GM06990 (cell line): Measurements from ENCODE around the gene MYO7B.

Experiments
- DNase-seq: peaks from one replicate; pipeline ENCODE4 v3.0.0-alpha.2; 2011; ENCODE audit not compliant: insufficient read length; ENCODE audit errors: extremely low read depth
- H3K27me3 ChIP-seq: replicated peaks from 2 replicates; pipeline ENCODE4 v1.6.0; 2011; ENCODE audit warnings: low read length; ENCODE audit not compliant: control insufficient read depth, insufficient read depth
- H3K36me3 ChIP-seq: 2 replicates; pipeline ENCODE4 v1.5.1; 2011; ENCODE audit warnings: low read length; ENCODE audit not compliant: control insufficient read depth, insufficient read depth
- H3K4me3 ChIP-seq: replicated peaks from 2 replicates; pipeline ENCODE4 v1.5.1; 2011; ENCODE audit warnings: low read depth, mild to moderate bottlenecking, control low read depth, low read length
- TF ChIP-seq, protein P1 (sequence below): IDR thresholded peaks from 2 replicates; pipeline ENCODE4 v1.5.1; 2011; ENCODE audit warnings: low read length, control low read depth, mild to moderate bottlenecking, inconsistent platforms; ENCODE audit not compliant: insufficient read depth, poor library complexity, severe bottlenecking

Gene MYO7B

DNA sequence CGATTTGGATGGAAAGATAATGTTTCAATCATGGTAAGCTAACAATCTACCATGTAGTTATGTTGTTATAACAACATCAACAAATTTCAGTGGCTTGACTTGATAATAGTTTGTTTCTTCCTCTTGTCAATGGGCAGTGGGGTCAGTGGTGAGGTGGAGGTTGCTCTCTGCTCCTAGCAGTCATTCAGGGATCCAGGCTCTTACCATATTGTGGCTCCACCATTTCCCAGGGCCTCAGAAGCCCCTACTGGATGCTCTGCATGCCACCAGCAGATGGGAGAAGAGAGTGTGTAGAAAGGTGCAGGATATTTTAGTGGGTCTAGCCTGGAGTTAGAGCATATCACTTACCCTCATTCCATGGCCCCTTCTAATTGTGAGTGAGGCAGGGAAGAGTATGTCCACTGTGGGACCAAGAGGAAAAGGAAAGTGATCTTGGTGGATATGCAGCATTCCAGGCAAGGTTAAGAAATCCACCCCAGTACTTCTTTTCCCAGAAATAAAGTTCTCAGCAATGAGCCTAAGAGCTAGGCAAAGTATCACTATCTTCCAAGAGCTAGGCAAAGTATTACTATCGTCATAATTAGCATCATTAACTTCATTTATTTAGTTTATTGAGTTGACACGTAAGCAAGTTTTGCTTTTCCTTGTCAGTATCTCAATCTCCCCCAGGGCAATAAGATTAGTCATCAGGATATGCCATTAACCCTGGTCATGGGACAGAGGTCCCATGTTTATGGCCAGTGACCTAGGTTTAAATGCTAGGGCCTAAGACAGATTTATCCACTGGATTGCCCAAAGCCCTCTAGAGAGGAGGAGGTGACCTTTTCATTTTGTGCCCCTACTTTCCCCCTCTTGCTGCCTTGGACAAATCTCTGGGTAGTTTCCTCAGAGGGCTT is 5.0 kb upstream of the MYO7B start:
- H3K4me3 ChIP-seq = no peak overlapping the region
- H3K27me3 ChIP-seq = no peaks in the 10 kb centered on the region
- no peak for DNase-seq
- H3K36me3 ChIP-seq = no peaks in the 10 kb centered on the region
- TF ChIP-seq, protein P1, sequence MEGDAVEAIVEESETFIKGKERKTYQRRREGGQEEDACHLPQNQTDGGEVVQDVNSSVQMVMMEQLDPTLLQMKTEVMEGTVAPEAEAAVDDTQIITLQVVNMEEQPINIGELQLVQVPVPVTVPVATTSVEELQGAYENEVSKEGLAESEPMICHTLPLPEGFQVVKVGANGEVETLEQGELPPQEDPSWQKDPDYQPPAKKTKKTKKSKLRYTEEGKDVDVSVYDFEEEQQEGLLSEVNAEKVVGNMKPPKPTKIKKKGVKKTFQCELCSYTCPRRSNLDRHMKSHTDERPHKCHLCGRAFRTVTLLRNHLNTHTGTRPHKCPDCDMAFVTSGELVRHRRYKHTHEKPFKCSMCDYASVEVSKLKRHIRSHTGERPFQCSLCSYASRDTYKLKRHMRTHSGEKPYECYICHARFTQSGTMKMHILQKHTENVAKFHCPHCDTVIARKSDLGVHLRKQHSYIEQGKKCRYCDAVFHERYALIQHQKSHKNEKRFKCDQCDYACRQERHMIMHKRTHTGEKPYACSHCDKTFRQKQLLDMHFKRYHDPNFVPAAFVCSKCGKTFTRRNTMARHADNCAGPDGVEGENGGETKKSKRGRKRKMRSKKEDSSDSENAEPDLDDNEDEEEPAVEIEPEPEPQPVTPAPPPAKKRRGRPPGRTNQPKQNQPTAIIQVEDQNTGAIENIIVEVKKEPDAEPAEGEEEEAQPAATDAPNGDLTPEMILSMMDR = no peak

DNA sequence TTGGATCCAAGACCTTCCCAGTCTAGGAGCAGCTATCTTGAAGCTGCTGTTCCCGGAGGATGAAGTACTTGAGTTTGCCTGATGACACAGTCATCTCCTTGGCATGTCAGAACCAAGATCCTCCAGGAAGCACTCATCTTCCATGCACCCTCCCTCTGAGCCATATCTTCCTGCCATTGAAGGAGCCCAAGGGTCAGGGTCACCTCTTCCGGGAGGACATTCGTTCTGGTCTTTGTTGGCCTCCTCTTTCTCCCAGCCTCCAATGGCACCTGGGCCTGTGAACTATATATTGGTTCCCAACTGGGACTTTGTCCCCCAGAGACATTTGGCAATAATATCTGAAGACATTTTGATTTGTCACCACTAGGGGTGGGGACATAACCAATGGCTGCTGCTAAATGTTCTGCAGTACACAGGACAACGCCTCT is 4.2 kb upstream of the MYO7B start:
- DNase-seq = no peak
- H3K27me3 ChIP-seq = no peaks in the 10 kb centered on the region
- H3K4me3 ChIP-seq = no peak overlapping the region
- H3K36me3 ChIP-seq = no peaks in the 10 kb centered on the region
- TF ChIP-seq, protein P1 = no peak

DNA sequence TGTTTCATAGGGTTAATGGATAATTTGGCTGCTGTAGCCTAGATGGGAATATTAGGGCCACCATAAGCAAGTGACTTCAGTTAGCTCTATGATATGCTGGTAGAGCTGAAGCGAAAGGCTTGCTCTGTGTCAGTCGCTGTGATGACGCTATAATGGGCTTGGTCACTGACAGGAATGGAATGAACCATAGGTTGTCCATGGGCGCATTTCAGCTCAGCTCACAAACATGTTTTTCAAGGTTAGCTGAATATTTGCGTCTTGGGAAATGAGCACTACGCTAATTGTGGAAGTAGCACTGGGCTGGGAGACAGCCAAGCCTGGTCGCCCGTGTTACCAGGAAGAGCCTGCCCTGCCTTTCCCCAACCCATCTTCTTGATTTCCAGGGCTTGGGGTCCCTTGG is 3.2 kb upstream of the MYO7B start:
- DNase-seq = no peak
- Histone ChIP-seq H3K27me3 (no peaks in the 10 kb centered on the region), H3K36me3 (no peaks in the 10 kb centered on the region), H3K4me3 (no peak overlapping the region)
- TF ChIP-seq, protein P1 = no peak

DNA sequence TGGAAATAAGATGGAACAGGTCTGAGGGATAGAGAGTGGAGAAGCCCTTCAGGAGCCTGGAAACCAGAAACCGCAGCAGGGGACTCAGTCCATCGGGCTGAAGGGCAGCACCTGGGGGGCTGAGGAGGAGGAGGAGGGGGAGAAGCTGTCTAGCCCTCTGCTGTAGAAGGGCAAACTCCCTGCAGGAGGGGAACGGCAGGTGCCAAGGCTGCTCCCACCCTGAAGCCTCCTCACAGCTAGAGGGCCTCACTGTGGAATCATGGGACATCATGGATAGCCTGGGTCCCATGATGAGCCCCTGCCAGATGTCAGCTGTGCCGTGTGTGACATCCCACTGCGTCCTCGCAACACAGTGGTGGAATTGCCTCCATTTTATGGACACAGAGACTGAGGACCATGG is 435 bp downstream of the MYO7B start:
- no peak for DNase-seq
- H3K27me3 ChIP-seq = no peaks in the 10 kb centered on the region
- no peaks in the 10 kb centered on the region for H3K36me3 ChIP-seq
- no peak overlapping the region for H3K4me3 ChIP-seq
- TF ChIP-seq, protein P1 = no peak

DNA sequence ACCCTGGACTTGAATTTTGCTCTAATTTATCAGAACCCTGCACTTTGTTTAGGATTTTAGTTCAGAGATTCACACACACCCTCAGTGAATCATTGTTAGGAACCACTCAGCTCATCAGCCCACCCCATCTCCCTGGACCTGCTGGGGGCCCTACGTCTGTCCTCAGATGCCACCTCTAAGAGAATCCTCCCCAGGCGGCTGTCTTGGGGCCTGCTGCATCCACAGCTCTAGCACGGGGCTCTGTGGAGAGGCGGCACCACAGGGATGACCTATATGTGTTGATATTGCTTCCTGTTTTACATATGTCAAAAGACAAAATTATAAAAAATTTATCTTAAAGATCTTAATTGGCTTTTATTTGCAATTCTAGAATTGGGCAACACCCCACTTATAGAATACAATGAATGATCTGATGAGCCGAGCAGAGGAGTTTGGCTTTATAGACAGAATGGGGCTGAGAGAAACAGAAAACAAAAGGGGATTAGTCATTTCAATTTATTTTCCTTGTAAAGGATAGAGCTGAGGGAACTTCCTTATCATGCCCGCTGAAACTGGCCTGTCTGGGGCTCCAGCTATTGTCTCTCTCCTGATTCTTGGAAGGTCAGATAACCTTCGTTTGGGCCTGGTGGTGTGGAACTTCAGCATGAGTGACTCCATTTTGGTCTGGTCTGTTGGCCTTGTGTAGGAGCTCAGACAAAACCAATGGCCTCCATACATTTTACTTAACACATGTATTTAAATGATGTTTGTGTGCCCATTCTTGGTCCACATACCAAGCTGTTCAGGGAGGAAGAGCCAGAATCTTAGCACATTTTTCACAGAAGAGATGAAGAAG is 1.4 kb downstream of the MYO7B start:
- TF ChIP-seq, protein P1 = no peak
- H3K4me3 ChIP-seq = no peak overlapping the region
- no peaks in the 10 kb centered on the region; the same call in 1 of the 2 replicates for H3K27me3 ChIP-seq
- DNase-seq = no peak
- no peaks in the 10 kb centered on the region for H3K36me3 ChIP-seq
